ENCODE data around the gene NSUN5. TPM values are rescaled to one million over a fixed set of nuclear protein-coding genes. Genes with fewer than 3 reads are reported as not detected.
"Not testable (repeated sequence)": the region's sequence is repeated elsewhere in the genome, so short reads cannot be mapped to it uniquely, and the experiment has no call there.

Gene NSUN5
- total and polyA plus RNA-seq, 4 experiments from 2014 or later: 39.9 to 62.5 (median 51.1) TPM

GRCh38 chr7:73327449-73327848 lies 18.8 kb upstream of the NSUN5 start:
- H3K4me3 Mint-ChIP-seq; H3K9me3 ChIP-seq (ENCODE audit: control insufficient read depth in 1 of 2, low read length in 2 of 2); H3K4me3 ChIP-seq (ENCODE audit: low read length in 2 of 2); CTCF ChIA-PET (ENCODE audit: partially characterized antibody); H3K27me3 ChIP-seq (ENCODE audit: insufficient read depth, low read length); H3K36me3 ChIP-seq (ENCODE audit: insufficient read depth, low read length); H3K27ac Mint-ChIP-seq; POLR2A ChIA-PET (ENCODE audit: partially characterized antibody); H3K27ac ChIP-seq (ENCODE audit: low read depth, low read length); DNase-seq; H3K4me1 ChIP-seq (ENCODE audit: insufficient read depth, low read length); H3K27me3 Mint-ChIP-seq; H3K9me3 Mint-ChIP-seq; intact Hi-C loops (cut with micrococcal nuclease); H3K36me3 Mint-ChIP-seq: not testable (repeated sequence)
- H3K4me1 Mint-ChIP-seq: peaks cover 0 to 11% (median 8%) of the 10 kb centered on the region in 4 donors

- CTCF ChIA-PET (ENCODE audit: partially characterized antibody): interaction anchor here (1.8 to 3.6 kb wide), 2 partner anchors 9 to 127 kb away, joined by 7 to 39 read pairs; no protein-coding TSS in a partner anchor
- H3K27ac ChIP-seq (ENCODE audit: low read depth, low read length); intact Hi-C loops (cut with micrococcal nuclease); H3K27me3 ChIP-seq (ENCODE audit: insufficient read depth, low read length); POLR2A ChIA-PET (ENCODE audit: partially characterized antibody); H3K36me3 ChIP-seq (ENCODE audit: insufficient read depth, low read length); H3K9me3 ChIP-seq (ENCODE audit: control insufficient read depth in 1 of 2, low read length in 2 of 2); DNase-seq; H3K27me3 Mint-ChIP-seq; H3K27ac Mint-ChIP-seq; H3K36me3 Mint-ChIP-seq; H3K9me3 Mint-ChIP-seq; H3K4me1 ChIP-seq (ENCODE audit: insufficient read depth, low read length); H3K4me3 ChIP-seq (ENCODE audit: low read length in 2 of 2): not testable (repeated sequence)
- Mint-ChIP-seq H3K4me1 (peaks cover 0 to 11% (median 8%) of the 10 kb centered on the region in 4 donors), H3K4me3 (peak overlapping the region in 1 of 8 donors; percentile 43)
Observed at GRCh38 chr7:73325424-73325823, 16.8 kb upstream of the NSUN5 start.

DNA sequence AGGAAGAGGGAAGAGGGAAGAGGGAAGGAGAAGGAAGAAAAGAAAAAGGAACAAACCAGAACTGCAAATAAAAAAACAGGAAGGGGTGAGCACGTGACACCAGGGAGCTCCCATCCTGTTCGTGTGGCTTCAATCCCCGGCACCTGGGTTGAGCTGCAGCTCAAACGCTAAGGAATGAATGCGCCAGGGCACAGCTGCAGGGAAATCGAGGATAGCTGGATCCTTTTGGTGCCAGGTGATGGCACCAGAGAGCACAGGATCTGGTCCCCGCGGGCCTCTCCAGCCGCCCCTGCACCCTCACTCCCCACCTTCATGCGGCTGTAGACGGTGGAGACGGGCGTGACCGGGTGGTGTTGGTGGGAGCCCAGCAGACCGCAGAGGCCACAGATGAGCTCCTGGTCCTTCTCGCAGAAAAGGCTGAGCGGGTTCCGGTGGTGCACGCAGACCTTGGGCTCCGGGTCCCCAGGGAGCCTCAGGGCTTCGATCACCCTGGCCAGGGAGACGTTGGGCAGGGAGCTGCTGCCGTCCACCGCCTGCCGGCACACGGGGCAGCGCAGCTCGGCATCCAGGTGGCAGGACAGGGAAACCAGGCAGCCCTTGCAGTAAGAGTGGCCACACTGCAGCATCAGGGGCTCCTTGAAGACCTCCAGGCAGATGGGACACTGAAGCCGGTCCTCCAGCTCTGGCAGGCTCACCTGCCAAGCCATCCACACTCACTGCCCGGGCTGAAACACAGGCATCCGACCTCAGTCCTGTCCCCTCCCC lies 15.6 kb upstream of the NSUN5 start:
- ChIA-PET CTCF (ENCODE audit: partially characterized antibody) (interaction anchor here (0.6 to 3.6 kb wide), 17 partner anchors 8 to 197 kb away, joined by 3 to 39 read pairs (median 3); partner anchors contain the start of genes BAZ1B and NSUN5), POLR2A (ENCODE audit: partially characterized antibody) (interaction anchor here (0.5 to 1.1 kb wide), 4 partner anchors 9 to 15 kb away, joined by 3 read pairs; no protein-coding TSS in a partner anchor)

GRCh38 chr7:73323434-73324080 lies 14.9 kb upstream of the NSUN5 start:
- Mint-ChIP-seq H3K4me1 (peaks cover 0 to 11% (median 8%) of the 10 kb centered on the region in 4 donors), H3K27ac (peak overlapping the region in 4 of 7 donors; percentile 29 to 75 (median 52)), H3K4me3 (peak overlapping the region; percentile 51 to 80 (median 75))
- POLR2A ChIA-PET (ENCODE audit: partially characterized antibody): interaction anchor here (0.6 to 1.1 kb wide), 3 partner anchors 9 to 14 kb away, joined by 3 read pairs; no protein-coding TSS in a partner anchor
- H3K27ac ChIP-seq (ENCODE audit: low read depth, low read length); H3K9me3 Mint-ChIP-seq; H3K36me3 ChIP-seq (ENCODE audit: insufficient read depth, low read length); H3K36me3 Mint-ChIP-seq; H3K27me3 Mint-ChIP-seq; DNase-seq; H3K27me3 ChIP-seq (ENCODE audit: insufficient read depth, low read length); H3K4me1 ChIP-seq (ENCODE audit: insufficient read depth, low read length); H3K9me3 ChIP-seq (ENCODE audit: control insufficient read depth in 1 of 2, low read length in 2 of 2): not testable (repeated sequence)
- CTCF ChIA-PET (ENCODE audit: partially characterized antibody): interaction anchor here (0.6 to 3.6 kb wide), 17 partner anchors 7 to 198 kb away, joined by 3 to 39 read pairs (median 3); partner anchors contain the start of genes BAZ1B and NSUN5
- peak overlapping the region in 1 of 2 donors; percentile 15 for H3K4me3 ChIP-seq (ENCODE audit: low read length in 2 of 2)
- intact Hi-C loops (cut with micrococcal nuclease): loop anchor here (1.0 kb wide), 1 partner anchor 128 kb away; no protein-coding TSS in a partner anchor

More for the DNA sequence above, 15.6 kb upstream of the NSUN5 start:
- not testable (repeated sequence) for H3K9me3 ChIP-seq (ENCODE audit: control insufficient read depth in 1 of 2, low read length in 2 of 2); H3K27me3 Mint-ChIP-seq; H3K9me3 Mint-ChIP-seq; H3K27me3 ChIP-seq (ENCODE audit: insufficient read depth, low read length); H3K36me3 Mint-ChIP-seq; H3K27ac ChIP-seq (ENCODE audit: low read depth, low read length); H3K36me3 ChIP-seq (ENCODE audit: insufficient read depth, low read length); H3K4me1 ChIP-seq (ENCODE audit: insufficient read depth, low read length)
- peak overlapping the region in 4 of 7 donors; percentile 40 to 75 (median 52) for H3K27ac Mint-ChIP-seq
- peak in 4 of 5 donors; percentile 31 to 50 (median 40) for DNase-seq
- peaks cover 0 to 11% (median 8%) of the 10 kb centered on the region in 4 donors for H3K4me1 Mint-ChIP-seq
- intact Hi-C loops (cut with micrococcal nuclease): loop anchor here (1.0 kb wide), 1 partner anchor 127 kb away; no protein-coding TSS in a partner anchor
- H3K4me3 ChIP-seq (ENCODE audit: low read length in 2 of 2): peak overlapping the region in 1 of 2 donors; percentile 15
- peak overlapping the region; percentile 51 to 80 (median 75) for H3K4me3 Mint-ChIP-seq

GRCh38 chr7:73320009-73320408 lies 11.4 kb upstream of the NSUN5 start:
- POLR2A ChIA-PET (ENCODE audit: partially characterized antibody); H3K27me3 ChIP-seq (ENCODE audit: insufficient read depth, low read length); H3K4me1 ChIP-seq (ENCODE audit: insufficient read depth, low read length); H3K27ac ChIP-seq (ENCODE audit: low read depth, low read length); H3K4me3 ChIP-seq (ENCODE audit: low read length in 2 of 2); H3K27me3 Mint-ChIP-seq; intact Hi-C loops (cut with micrococcal nuclease); H3K9me3 ChIP-seq (ENCODE audit: control insufficient read depth in 1 of 2, low read length in 2 of 2); H3K9me3 Mint-ChIP-seq; DNase-seq; CTCF ChIA-PET (ENCODE audit: partially characterized antibody); H3K36me3 Mint-ChIP-seq; H3K27ac Mint-ChIP-seq; H3K4me3 Mint-ChIP-seq; H3K36me3 ChIP-seq (ENCODE audit: insufficient read depth, low read length): not testable (repeated sequence)
- H3K4me1 Mint-ChIP-seq: peaks cover 0 to 11% (median 8%) of the 10 kb centered on the region in 4 donors

DNA sequence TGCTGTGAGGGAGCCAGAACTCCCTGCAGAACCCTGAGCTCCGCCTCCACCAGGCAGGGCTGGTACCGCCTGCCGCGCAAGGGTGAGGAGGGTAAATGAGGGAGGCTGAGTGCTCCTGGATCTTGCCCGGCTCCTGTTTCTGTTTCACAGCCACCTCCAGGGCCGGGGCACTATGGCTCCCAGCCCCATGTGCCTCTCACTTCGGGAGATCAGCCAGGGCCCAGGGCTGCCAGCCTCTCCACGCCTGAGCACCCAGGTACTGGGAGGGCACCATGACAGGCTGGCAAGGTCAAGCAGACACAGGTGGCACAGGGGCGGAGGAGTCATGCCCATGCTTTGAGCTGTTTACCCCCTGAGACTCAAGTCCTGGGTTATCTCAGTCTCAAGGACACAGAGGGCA lies 10.9 kb upstream of the NSUN5 start:
- intact Hi-C loops (cut with micrococcal nuclease): not testable (repeated sequence)

DNA sequence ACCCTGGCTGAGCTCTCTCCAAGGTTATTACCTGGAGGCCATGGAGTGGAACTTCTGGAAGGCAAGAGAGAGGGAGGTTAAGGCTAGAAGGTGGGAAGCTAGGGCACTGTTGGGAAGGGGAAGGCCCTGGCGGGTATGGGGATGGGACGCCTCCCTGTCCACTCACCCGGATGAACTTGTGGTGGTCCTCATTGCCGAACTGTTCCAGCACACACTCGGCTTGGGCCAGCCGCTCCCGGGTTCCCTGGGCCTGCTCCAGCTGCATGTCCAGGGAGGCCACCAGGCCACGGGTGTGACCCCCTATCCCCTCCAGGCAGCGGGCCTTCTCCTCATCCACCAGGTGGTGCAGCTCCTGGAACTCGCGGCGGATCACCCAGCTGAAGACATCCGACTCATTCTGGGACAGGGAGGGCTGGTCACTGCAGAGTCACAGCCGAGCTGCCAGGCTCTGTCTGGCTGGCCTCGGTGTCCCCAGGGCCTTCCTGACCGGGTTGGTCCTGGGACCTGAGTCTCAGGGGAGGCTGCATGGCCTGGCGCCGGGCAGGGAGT lies 10.1 kb upstream of the NSUN5 start:
- POLR2A ChIA-PET (ENCODE audit: partially characterized antibody): interaction anchor here (0.6 kb wide), 1 partner anchor 14 kb away, joined by 3 read pairs; no protein-coding TSS in a partner anchor
- H3K27ac Mint-ChIP-seq, DNase-seq: not testable (repeated sequence)

More for the DNA sequence above, 10.9 kb upstream of the NSUN5 start:
- H3K4me1 ChIP-seq (ENCODE audit: insufficient read depth, low read length); H3K9me3 ChIP-seq (ENCODE audit: control insufficient read depth in 1 of 2, low read length in 2 of 2); DNase-seq; H3K36me3 Mint-ChIP-seq; CTCF ChIA-PET (ENCODE audit: partially characterized antibody); H3K27me3 Mint-ChIP-seq; H3K36me3 ChIP-seq (ENCODE audit: insufficient read depth, low read length); H3K27me3 ChIP-seq (ENCODE audit: insufficient read depth, low read length); H3K9me3 Mint-ChIP-seq; H3K27ac ChIP-seq (ENCODE audit: low read depth, low read length); H3K4me3 ChIP-seq (ENCODE audit: low read length in 2 of 2); H3K4me3 Mint-ChIP-seq; H3K27ac Mint-ChIP-seq; POLR2A ChIA-PET (ENCODE audit: partially characterized antibody): not testable (repeated sequence)
- peaks cover 0 to 11% (median 8%) of the 10 kb centered on the region in 4 donors for H3K4me1 Mint-ChIP-seq

More for the DNA sequence above, 10.1 kb upstream of the NSUN5 start:
- H3K36me3 Mint-ChIP-seq; H3K4me1 Mint-ChIP-seq; H3K4me1 ChIP-seq (ENCODE audit: insufficient read depth, low read length); intact Hi-C loops (cut with micrococcal nuclease); H3K4me3 Mint-ChIP-seq; H3K36me3 ChIP-seq (ENCODE audit: insufficient read depth, low read length); H3K27me3 ChIP-seq (ENCODE audit: insufficient read depth, low read length); H3K9me3 Mint-ChIP-seq; H3K27ac ChIP-seq (ENCODE audit: low read depth, low read length); H3K27me3 Mint-ChIP-seq; H3K9me3 ChIP-seq (ENCODE audit: control insufficient read depth in 1 of 2, low read length in 2 of 2); H3K4me3 ChIP-seq (ENCODE audit: low read length in 2 of 2); CTCF ChIA-PET (ENCODE audit: partially characterized antibody): not testable (repeated sequence)

Data from CD4-positive, alpha-beta memory T cell (primary cell).